ENCODE measurements around the gene UBP1. TPM values are rescaled to one million over a fixed set of nuclear protein-coding genes. Genes with fewer than 3 reads are reported as not detected.

UBP1 gene
- polyA plus RNA-seq, 1 donor (not counting 4 experiments of a cell fraction or from before 2014, with no cell fraction given) = 82.4 TPM

GRCh38 chr3:33386631-33387030 is 53.6 kb downstream of the UBP1 start:
- Histone ChIP-seq H3K27ac (ENCODE audit: control insufficient read depth, insufficient read depth, low read length) (no peak overlapping the region), H3K4me3 (ENCODE audit: control insufficient read depth in 2 of 3, extremely low read depth in 1 of 3, insufficient read depth in 2 of 3, low read depth in 1 of 3, low read length in 3 of 3) (no peak overlapping the region), H3K4me1 (ENCODE audit: control insufficient read depth, extremely low read depth, insufficient read depth, low read length) (no peaks in the 10 kb centered on the region), H3K36me3 (ENCODE audit: control insufficient read depth in 2 of 2, extremely low read depth in 1 of 2, insufficient read depth in 2 of 2, low read length in 2 of 2) (peaks cover 21 to 44% of the 10 kb centered on the region in 2 experiments), H4K20me1 (ENCODE audit: control insufficient read depth, extremely low read depth, insufficient read depth, low read length) (peaks cover 2% of the 10 kb centered on the region), H3K9me3 (ENCODE audit: control insufficient read depth, low read depth, low read length) (no peaks in the 10 kb centered on the region), H3K9ac (ENCODE audit: control insufficient read depth, extremely low read depth, insufficient read depth, low read length) (no peak overlapping the region), H3K27me3 (ENCODE audit: control insufficient read depth, extremely low read depth, insufficient read depth, low read length) (no peaks in the 10 kb centered on the region), H3K9me1 (ENCODE audit: control insufficient read depth, extremely low read depth, insufficient read depth, low read length) (no peaks in the 10 kb centered on the region), H3K4me2 (ENCODE audit: control insufficient read depth, extremely low read depth, insufficient read depth, low read depth, low read length) (no peak overlapping the region), H2AFZ (ENCODE audit: control insufficient read depth, low read length) (no peak overlapping the region), H3K79me2 (ENCODE audit: control insufficient read depth, insufficient read depth, low read length) (no peaks in the 10 kb centered on the region)
- no peak for DNase-seq (ENCODE audit: low read depth, low spot score)
- dilution Hi-C loops (cut with MboI; ENCODE audit: extremely low pct_ligation_motif_present, low sequenced_read_pairs) = no loop called here
- FAIRE-seq = no peak
- no peak for TF ChIP-seq CTCF (optimal IDR thresholded peaks at IDR 0.05 in 1 of 3, IDR thresholded peaks at IDR 0.05 in 1 of 3, conservative IDR thresholded peaks at IDR 0.05 in 1 of 3; ENCODE audit: extremely low read depth in 1 of 3, insufficient read depth in 2 of 3, low read length in 3 of 3)
- TF ChIP-seq EZH2 (IDR thresholded peaks at IDR 0.05; ENCODE audit: low read length) = no peak

- H3K9me3 ChIP-seq (ENCODE audit: control insufficient read depth, low read depth, low read length) = no peaks in the 10 kb centered on the region
- no peaks in the 10 kb centered on the region for H3K9me1 ChIP-seq (ENCODE audit: control insufficient read depth, extremely low read depth, insufficient read depth, low read length)
- no peak overlapping the region for H3K4me3 ChIP-seq (ENCODE audit: control insufficient read depth in 2 of 3, extremely low read depth in 1 of 3, insufficient read depth in 2 of 3, low read depth in 1 of 3, low read length in 3 of 3)
- H3K4me2 ChIP-seq (ENCODE audit: control insufficient read depth, extremely low read depth, insufficient read depth, low read depth, low read length) = no peak overlapping the region
- no peaks in the 10 kb centered on the region for H3K4me1 ChIP-seq (ENCODE audit: control insufficient read depth, extremely low read depth, insufficient read depth, low read length)
- FAIRE-seq = no peak
- H3K27me3 ChIP-seq (ENCODE audit: control insufficient read depth, extremely low read depth, insufficient read depth, low read length) = no peaks in the 10 kb centered on the region
- H4K20me1 ChIP-seq (ENCODE audit: control insufficient read depth, extremely low read depth, insufficient read depth, low read length) = peaks cover 2% of the 10 kb centered on the region
- no peak overlapping the region for H3K9ac ChIP-seq (ENCODE audit: control insufficient read depth, extremely low read depth, insufficient read depth, low read length)
- H2AFZ ChIP-seq (ENCODE audit: control insufficient read depth, low read length) = no peak overlapping the region
- dilution Hi-C loops (cut with MboI; ENCODE audit: extremely low pct_ligation_motif_present, low sequenced_read_pairs) = no loop called here
- DNase-seq (ENCODE audit: low read depth, low spot score) = no peak
- no peak overlapping the region for H3K27ac ChIP-seq (ENCODE audit: control insufficient read depth, insufficient read depth, low read length)
- H3K79me2 ChIP-seq (ENCODE audit: control insufficient read depth, insufficient read depth, low read length) = no peaks in the 10 kb centered on the region
- peaks cover 22 to 44% of the 10 kb centered on the region in 2 experiments for H3K36me3 ChIP-seq (ENCODE audit: control insufficient read depth in 2 of 2, extremely low read depth in 1 of 2, insufficient read depth in 2 of 2, low read length in 2 of 2)
- TF ChIP-seq EZH2 (IDR thresholded peaks at IDR 0.05; ENCODE audit: low read length) = no peak
- no peak for TF ChIP-seq CTCF (optimal IDR thresholded peaks at IDR 0.05 in 1 of 3, IDR thresholded peaks at IDR 0.05 in 1 of 3, conservative IDR thresholded peaks at IDR 0.05 in 1 of 3; ENCODE audit: extremely low read depth in 1 of 3, insufficient read depth in 2 of 3, low read length in 3 of 3)
These were observed 54.8 kb downstream of the UBP1 start for GRCh38 chr3:33385423-33385822.
